Measurements from ENCODE around the gene BCL2. TPM values are rescaled to one million over a fixed set of nuclear protein-coding genes. Genes with fewer than 3 reads are reported as not detected.

Gene BCL2
- total and polyA plus RNA-seq, 9 of the 15 experiments (the other 6 are each of a cell fraction or from before 2014, with no cell fraction given): 0.10 to 1.1 (median 0.65) TPM

DNA sequence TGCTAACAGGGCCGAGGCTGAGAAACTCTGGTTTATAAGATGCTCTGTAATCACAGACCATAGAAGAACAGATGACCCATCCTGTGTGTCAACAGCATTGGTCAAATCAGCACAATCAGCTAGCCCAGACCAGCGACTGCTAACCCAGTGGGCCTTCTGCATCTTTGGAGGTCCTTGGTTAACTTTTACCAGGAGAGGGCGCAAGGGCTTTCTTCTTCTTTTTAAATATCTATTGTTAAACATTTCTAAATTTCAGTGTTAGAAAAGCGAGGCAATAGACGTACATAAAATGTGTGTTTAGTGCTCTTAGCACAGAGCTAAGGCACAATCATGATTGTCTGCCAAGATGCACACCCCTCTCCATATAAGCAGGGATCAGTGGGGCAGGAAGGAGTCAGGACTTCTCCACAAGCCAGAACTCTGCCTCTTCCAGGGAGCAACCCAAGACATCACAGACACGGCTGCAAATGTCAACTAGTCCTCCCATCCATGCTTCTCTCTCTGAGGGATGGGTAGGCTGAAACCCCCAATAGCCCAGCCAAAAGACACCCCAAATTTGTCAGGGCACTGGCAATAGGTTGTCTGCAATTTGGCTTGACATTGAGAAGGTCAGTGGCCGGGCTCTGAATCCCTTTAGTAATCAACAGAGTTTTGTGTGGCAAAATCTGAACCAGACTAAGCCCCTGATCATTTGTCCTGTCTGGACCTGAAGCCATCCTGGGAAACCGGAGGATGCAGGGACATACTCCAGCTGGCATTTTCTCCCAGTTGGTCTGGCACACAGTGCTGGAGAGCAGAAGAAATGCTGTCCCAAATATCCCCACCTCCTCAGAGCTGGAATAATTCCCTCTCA, 188.2 kb downstream of the BCL2 start (continued):
- TF ChIP-seq, protein P1, sequence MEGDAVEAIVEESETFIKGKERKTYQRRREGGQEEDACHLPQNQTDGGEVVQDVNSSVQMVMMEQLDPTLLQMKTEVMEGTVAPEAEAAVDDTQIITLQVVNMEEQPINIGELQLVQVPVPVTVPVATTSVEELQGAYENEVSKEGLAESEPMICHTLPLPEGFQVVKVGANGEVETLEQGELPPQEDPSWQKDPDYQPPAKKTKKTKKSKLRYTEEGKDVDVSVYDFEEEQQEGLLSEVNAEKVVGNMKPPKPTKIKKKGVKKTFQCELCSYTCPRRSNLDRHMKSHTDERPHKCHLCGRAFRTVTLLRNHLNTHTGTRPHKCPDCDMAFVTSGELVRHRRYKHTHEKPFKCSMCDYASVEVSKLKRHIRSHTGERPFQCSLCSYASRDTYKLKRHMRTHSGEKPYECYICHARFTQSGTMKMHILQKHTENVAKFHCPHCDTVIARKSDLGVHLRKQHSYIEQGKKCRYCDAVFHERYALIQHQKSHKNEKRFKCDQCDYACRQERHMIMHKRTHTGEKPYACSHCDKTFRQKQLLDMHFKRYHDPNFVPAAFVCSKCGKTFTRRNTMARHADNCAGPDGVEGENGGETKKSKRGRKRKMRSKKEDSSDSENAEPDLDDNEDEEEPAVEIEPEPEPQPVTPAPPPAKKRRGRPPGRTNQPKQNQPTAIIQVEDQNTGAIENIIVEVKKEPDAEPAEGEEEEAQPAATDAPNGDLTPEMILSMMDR (IDR thresholded peaks at IDR 0.05 in 2 of 3, conservative IDR thresholded peaks at IDR 0.05 in 1 of 3; ENCODE audit: insufficient read depth in 2 of 3, low read depth in 1 of 3, low read length in 3 of 3): peak; percentile 31 to 60 (median 35); a peak in 4 of 6 replicates
- TF ChIP-seq, protein P2, sequence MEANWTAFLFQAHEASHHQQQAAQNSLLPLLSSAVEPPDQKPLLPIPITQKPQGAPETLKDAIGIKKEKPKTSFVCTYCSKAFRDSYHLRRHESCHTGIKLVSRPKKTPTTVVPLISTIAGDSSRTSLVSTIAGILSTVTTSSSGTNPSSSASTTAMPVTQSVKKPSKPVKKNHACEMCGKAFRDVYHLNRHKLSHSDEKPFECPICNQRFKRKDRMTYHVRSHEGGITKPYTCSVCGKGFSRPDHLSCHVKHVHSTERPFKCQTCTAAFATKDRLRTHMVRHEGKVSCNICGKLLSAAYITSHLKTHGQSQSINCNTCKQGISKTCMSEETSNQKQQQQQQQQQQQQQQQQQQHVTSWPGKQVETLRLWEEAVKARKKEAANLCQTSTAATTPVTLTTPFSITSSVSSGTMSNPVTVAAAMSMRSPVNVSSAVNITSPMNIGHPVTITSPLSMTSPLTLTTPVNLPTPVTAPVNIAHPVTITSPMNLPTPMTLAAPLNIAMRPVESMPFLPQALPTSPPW (CRISPR knock-in tag; IDR thresholded peaks at IDR 0.05): no peak

DNA sequence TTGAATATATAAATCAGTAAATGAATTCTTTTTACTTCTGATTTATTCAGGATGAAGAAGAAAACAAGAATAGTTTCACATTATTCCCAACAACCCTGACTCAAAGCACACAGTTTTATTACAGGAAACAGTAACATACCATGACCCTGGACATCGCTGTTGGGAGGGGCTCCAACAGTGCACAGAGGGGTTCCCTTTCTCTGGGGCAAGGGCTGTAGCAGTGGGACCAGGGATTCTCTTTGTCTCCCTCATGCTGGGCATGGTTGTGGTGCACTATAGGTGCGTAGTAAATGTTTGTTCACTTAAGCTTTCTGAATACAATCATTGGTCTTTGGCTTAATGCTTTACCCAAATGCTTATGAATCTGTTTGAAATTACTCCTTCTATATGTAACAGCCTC, 189.4 kb downstream of the BCL2 start:
- ATAC-seq (no peak), DNase-seq (ENCODE audit: extremely low read depth in 1 of 4, low spot score in 3 of 4) (no peak)

More for the DNA sequence above, 189.4 kb downstream of the BCL2 start:
- H4K20me1 ChIP-seq (replicated peaks; ENCODE audit: control insufficient read depth, insufficient read depth, low read length): no peaks in the 10 kb centered on the region
- POLR2A ChIA-PET: no interaction called here
- intact Hi-C loops (cut with micrococcal nuclease) (loop anchor here (2.0 to 10.0 kb wide), 3 partner anchors 85 to 311 kb away; no protein-coding TSS in a partner anchor), in situ Hi-C loops (cut with MboI) (loop anchor here (10.0 kb wide), 1 partner anchor 305 kb away; no protein-coding TSS in a partner anchor)
- no peak overlapping the region for H3K4me3 ChIP-seq
- H3K9me1 ChIP-seq (ENCODE audit: control insufficient read depth, insufficient read depth, low read length): no peaks in the 10 kb centered on the region
- H3K27me3 ChIP-seq (ENCODE audit: control insufficient read depth in 2 of 2, insufficient read depth in 2 of 2, low read length in 2 of 2): peaks cover 0 to 18% of the 10 kb centered on the region in 2 experiments; a peak in 3 of 5 replicates
- TF ChIP-seq MITF (IDR thresholded peaks at IDR 0.05): no peak
- TF ChIP-seq, protein P3, sequence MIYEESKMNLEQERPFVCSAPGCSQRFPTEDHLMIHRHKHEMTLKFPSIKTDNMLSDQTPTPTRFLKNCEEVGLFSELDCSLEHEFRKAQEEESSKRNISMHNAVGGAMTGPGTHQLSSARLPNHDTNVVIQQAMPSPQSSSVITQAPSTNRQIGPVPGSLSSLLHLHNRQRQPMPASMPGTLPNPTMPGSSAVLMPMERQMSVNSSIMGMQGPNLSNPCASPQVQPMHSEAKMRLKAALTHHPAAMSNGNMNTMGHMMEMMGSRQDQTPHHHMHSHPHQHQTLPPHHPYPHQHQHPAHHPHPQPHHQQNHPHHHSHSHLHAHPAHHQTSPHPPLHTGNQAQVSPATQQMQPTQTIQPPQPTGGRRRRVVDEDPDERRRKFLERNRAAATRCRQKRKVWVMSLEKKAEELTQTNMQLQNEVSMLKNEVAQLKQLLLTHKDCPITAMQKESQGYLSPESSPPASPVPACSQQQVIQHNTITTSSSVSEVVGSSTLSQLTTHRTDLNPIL (CRISPR knock-in tag; IDR thresholded peaks at IDR 0.05): no peak
- TF ChIP-seq HNRNPLL (IDR thresholded peaks at IDR 0.05; ENCODE audit: low read depth, low read length, poor library complexity, severe bottlenecking): no peak
- TF ChIP-seq ZFP36 (IDR thresholded peaks at IDR 0.05; ENCODE audit: low read depth, low read length, partially characterized antibody): no peak
- no peak for TF ChIP-seq SOX6 (IDR thresholded peaks at IDR 0.05)
- no peak for TF ChIP-seq BDP1 (IDR thresholded peaks at IDR 0.05; ENCODE audit: insufficient read depth, insufficient read length)
- 3% methylated on average over 2 of the region's 2 CpGs for WGBS (ENCODE audit: insufficient coverage, low coverage, missing lambda C conversion rate)
- no peaks in the 10 kb centered on the region for H3K36me3 ChIP-seq (ENCODE audit: control insufficient read depth, insufficient read depth, low read length)
- H3K79me2 ChIP-seq (ENCODE audit: control insufficient read depth, insufficient read depth, low read length): no peaks in the 10 kb centered on the region
- H3K4me1 ChIP-seq (replicated peaks in 1 of 2; ENCODE audit: control insufficient read depth in 2 of 2, insufficient read depth in 2 of 2, low read length in 2 of 2): no peaks in the 10 kb centered on the region
- no peak overlapping the region for H3K9ac ChIP-seq (ENCODE audit: insufficient read depth in 1 of 2, low read depth in 2 of 2, low read length in 2 of 2)
- no peak overlapping the region for H3K27ac ChIP-seq (ENCODE audit: extremely low read depth, low read depth, low read length)
- H3K9me3 ChIP-seq (replicated peaks; ENCODE audit: control insufficient read depth, insufficient read depth, low read depth, low read length): no peaks in the 10 kb centered on the region
- no peak for FAIRE-seq
- no peak overlapping the region for H2AFZ ChIP-seq (ENCODE audit: low read depth, low read length)
- CTCF ChIA-PET (ENCODE audit: low intra/inter-chr PET ratio): interaction anchor here (0.5 kb wide), 1 partner anchor 309 kb away, joined by 4 read pairs; no protein-coding TSS in a partner anchor
- H3K4me2 ChIP-seq (ENCODE audit: insufficient read depth, low read length): no peak overlapping the region
- no TSS peak for BruUV-seq (replicated peaks)

Data from K562 (cell line).